ENCODE data around the gene ATP2B1.

GRCh38 chr12:89610366-89610765, 98.3 kb downstream of the ATP2B1 start:
- no peak for TF ChIP-seq CTCF (IDR thresholded peaks at IDR 0.05; ENCODE audit: low read depth, low read length, poor library complexity, severe bottlenecking)
- TF ChIP-seq EZH2phosphoT487 (IDR thresholded peaks at IDR 0.05; ENCODE audit: borderline replicate concordance, low read length) = no peak
